NCI-H1092 treated with DMSO at 0.1 percent for 48 hours (cell line): ENCODE measurements around the gene ZNF653.
"Not testable (repeated sequence)": the region's sequence is repeated elsewhere in the genome, so short reads cannot be mapped to it uniquely, and the experiment has no call there.

Experiments used
- DNase-seq: peaks from one replicate; lab custom pipeline; 2025; lab: John Stamatoyannopoulos, UW

ZNF653 gene

DNA sequence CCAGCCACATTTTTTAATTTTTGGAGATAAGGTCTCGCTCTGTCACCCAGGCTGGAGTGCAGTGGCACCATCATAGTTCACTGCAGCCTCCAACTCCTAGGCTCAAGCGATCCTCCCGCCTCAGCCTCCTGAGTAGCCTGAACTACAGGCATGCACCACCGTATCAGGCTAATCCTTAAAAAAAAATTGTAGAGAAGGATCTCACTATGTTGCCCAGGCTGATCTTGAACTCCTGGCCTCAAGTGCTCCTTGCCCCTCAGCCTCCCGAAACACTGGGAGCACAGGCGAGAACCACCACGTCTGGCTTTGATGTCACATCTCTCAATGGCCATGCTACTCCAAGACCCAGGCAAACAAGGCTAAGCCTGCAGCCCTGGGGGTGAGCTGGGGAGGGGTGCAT lies 49.0 kb downstream of the ZNF653 start:
- DNase-seq, result no peak

DNA sequence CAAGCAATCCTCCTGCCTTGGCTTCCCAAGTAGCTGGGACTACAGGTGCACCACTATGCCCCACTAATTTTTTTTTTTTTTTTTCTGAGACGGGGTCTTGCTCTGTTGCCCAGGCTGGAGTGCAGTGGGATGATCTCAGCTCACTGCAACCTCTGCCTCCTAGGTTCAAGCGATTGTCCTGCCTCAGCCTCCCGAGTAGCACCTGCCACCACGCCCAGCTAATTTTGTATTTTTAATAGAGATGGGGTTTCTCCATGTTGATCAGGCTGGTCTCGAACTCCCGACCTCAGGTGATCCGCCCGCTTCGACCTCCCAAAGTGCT lies 50.4 kb downstream of the ZNF653 start:
- DNase-seq, result not testable (repeated sequence)

DNA sequence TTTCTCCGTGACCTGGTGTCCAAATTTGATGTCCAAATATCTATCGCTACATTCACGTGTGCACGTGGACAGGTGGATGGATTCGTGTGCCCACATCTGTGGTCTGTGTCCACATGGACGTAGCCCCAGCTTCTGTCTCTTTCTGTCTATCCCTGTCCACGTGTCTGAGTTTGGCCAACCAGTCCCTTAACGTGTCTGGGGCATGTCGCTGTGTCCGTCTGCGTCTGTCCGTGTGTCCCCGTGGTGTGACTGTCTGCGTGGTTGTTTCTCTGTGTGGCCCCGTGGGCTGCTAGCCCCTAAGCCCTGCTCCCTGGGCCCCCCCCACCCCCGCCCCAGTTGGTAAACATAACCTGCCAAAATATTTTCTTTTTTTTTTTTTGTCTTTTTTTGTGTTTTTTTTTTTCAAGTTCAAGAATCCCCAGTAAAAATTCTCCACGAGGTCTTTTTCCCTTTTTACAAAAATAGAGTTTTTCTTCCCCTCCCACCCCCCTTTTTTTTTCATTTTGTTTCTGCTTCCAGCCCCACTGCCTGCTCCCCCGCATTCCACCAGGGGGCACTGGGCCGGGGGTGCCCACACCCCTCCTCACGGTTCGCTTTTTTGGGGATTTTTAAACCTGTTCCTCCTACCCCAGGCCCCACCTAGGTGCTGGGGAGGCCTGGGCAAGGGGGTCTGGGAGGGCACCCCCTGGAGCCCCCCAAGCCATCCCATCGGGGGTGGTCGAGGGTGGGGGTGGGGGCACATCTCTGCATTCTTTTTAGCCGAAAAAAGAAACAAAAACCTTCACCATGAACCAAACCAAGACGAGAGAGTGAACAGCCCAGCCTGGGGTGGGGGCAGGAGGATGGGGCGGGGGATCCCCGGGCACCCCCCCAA lies 51.9 kb downstream of the ZNF653 start:
- no peak for DNase-seq

DNA sequence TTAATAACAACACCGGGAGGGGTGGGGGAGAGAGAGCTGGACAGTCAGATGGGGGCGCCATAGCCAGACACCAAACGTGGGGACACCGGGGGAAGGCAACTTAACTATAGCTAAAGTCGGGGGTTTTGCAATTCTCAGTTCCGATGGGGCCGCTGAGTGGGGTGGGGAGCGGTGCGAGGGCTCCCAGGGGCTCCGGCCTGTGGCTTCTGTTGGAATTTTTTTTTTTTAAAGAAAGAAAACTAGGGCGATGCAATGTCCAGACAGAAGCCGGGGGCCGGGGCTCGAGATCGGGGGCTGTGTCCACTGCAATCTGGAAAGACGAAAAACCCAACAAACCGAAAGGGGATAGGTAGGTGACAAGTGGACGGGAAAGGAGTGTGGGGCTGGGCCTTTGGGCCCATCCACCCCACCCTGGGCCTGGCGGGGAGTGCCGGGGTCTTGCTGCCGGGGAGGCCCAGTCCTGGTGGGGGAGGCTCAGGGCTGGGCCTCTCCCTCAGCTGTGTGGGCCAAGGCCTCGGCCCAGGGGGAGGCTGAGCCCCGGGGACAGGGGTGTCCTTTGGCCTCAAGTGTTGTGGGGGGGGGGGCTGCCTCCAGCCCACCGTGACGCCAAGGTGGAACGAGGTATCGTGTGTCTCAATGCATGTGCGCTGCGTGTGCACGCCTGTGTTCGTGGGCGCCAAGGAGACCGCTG lies 52.9 kb downstream of the ZNF653 start:
- no peak for DNase-seq

DNA sequence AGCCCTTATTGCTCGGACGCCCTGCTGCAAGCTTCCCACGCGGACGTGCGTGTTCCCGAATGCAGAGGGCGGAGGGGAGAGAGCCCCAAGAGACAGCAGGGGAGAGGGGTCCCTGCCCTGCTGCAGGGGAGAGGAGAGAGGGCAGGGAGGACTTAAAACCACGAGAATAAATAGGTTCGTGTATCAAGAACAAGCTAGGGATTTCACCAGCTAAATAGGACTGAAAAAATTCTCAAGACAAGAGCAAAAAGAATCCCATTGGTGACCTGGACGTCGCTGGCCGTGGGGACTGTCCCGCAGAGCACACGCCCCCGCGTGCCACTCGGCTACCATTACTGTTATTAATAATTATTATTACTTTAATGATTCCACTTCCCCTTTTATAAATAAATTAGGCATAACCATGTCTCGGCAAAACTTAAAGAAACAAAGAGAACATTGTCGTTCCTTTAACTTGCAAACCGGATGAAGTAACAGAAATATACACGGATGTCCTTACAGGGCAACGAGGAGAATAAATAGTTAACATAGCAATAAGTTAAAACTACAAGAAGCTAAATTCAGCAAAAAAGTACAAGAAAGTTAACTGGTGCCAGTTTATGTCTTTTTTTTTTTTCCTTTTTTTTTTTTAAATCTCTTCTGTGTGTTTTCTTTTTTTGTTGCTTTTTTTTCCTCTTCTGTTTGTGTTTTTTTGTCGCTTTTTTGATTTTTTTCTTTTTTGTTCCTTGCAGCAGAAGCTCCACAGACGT lies 53.6 kb downstream of the ZNF653 start:
- no peak for DNase-seq

DNA sequence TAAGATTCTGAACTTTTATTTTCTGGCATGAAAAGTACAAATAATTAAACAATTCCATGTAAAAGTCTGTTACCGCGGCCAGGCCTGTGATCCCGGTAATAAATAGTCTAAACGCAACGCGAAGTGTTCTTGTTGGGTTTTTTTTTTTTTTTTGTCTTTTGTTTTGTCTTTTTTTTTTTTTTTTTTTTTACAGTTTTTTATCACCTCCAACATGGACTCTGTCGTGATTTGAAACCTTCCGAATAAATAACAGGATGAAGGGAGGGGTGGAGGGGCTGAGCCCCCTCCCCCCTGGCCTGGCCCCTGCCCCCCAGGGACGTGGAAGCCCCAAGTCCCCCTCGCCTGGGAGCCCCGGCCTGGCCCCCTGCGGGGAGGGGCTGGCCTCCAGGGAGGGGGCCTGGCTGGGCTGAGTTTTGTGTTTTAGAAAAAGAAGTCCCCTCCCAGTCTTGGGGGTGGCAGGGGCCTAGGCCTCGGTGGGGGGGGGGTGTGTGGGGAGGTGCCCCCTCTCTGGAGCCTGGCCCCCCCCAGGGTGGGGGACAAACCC lies 54.2 kb downstream of the ZNF653 start:
- DNase-seq, result no peak

DNA sequence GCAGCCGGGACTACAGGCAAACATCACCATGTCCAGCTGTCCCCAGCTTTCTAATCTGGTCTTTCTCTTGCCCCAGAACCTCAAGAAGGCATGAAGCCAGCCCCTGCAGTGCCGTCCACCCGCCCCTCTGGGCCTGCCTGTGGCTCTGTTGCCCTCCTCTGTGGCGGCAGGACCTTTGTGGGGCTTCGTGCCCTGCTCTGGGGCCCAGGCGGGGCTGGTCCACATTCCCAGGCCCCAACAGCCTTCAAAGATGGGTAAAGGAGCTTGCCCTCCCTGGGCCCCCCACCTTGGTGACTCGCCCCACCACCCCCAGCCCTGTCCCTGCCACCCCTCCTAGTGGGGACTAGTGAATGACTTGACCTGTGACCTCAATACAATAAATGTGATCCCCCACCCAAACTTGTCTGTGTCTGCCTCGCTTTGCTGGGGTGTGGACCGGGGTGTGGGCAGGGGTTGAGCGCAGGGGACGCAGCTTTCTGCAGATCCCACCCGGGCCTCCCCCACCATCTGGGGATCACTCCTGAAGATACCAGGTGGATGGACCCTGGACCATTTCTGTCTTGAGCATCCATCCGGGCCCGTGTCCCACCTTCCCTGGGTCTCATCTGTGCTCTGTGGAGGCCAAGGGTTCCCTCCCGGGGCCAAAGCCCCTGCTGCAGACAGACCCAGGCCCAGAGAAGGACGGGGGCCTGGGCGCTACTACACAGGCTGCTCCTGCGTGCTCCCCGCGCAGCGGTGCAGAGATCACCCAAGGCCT lies 54.9 kb downstream of the ZNF653 start:
- DNase-seq, result no peak

DNA sequence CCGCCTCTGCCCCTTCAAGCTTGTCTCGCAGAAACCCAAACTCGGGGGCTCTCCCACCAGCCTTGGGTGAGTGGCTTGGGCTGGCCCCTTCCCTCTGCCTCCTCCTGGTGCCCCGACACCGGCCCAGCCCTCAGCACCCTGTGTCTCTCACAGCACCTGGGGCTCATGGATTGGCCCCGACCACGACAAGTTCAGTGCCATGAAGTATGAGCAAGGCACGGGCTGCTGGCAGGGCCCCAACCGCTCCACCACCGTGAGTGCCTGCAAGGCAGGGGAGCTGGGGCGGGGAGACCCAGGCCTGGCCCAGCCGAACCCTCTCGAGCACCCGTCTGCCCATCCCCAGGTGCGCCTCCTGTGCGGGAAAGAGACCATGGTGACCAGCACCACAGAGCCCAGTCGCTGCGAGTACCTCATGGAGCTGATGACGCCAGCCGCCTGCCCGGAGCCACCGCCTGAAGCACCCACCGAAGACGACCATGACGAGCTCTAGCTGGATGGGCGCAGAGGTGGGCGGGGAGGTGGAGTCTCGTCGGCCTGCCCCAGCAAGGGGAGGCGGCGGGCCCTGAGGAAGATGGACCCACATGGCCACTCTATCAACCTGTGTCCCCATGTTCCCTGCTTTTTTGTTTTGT lies 56.6 kb downstream of the ZNF653 start:
- DNase-seq, result no peak

DNA sequence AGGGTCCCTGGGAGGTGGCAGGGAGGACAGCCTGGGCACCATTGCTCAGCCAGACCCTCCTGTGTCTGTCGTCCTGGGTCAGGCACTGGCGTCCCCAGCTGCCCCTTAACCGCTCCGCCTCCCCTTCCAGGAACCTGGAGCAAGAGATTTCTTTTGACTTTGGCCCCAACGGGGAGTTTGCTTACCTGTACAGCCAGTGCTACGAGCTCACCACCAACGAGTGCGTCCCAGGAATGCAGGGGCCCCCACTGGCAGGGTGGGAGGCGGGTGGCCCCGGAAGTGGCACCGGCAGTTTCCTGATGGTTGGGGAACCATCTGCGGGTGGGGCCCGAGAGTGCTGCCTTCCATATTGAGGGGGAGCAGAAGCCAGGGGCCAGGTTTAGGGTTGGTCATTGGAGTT lies 57.2 kb downstream of the ZNF653 start:
- DNase-seq, result no peak

DNA sequence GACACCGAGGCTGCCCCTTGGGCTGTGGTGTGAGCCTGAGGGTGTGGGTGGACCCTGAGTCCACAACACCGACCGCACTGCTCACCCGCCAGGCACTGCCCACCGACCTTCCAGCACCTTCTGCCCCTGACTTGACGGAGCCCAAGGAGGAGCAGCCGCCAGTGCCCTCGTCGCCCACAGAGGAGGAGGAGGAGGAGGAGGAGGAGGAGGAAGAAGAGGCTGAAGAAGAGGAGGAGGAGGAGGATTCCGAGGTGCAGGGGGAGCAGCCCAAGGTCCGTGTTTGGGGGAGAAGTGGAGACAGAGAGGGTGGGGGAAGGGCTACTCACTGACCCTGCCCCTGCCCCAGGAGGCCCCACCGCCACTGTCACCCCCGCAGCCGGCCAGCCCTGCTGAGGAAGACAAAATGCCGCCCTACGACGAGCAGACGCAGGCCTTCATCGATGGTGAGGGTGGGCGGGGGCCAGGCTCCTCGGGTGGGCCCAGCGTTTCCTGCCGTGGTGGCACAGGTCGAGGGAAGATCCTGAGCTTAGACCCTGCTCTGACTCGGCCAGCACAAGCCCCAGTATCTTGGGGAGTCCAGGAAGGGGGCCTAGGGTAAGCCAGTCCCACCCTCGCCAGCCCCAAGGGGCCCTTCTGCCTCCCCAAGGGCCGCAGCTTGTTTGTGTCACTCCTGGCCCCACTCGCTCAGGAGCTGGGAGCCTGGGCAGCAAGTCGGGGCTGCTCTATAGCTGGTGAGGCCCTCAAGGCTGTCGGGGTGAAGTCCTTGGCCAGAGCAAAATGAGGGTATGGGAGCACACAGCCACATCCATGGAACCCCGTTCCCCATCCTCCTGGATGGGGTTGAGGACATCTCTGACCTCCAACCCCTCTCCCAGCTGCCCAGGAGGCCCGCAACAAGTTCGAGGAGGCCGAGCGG lies 58.0 kb downstream of the ZNF653 start:
- DNase-seq, result no peak

DNA sequence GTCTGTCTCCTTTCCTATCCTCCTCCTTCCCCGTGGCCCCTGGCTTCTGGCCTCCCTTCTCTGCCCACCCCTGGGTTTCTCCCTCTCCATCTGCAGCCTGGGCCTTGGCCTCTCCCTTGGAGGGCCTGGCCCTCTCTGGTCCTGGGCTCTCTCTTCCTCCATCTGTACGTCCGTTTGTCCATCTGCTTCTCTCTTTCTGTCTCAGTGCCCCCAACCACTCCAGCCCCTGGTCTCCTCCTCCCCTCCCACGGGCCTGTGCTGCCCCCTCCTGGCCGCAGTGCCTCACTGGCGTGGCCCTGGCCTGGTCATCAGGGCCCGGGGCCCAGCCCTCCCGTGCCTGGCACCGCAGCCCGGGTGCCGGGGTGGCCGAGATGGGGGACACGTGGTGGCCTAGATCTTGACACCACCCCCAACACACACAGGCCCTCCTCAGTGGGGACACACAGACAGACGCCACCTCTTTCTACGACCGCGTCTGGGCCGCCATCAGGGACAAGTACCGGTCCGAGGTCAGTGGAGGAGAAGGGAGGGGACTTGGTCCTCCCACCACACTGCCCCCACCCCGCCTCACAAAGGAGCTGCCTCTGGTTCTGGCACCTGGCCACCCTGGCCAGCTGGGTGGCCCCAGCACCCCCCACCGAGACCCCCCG lies 58.9 kb downstream of the ZNF653 start:
- no peak for DNase-seq

DNA sequence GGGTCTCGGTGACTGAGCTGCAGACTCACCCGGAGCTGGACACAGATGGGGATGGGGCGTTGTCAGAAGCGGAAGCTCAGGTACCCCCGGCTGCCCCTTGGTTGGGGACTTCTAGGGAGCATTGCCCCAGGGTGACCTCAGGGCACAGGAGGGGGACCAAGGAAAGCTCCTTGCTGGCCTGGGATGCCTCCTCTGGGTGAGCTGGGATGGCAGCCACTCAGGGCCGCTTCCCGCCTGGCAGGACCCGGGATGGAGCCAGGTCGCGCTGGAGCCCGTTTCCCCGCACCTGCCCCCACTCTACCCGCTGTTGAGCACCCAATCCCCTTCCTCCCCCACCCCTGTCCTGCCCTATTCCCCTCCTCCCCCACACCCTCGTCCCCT lies 59.4 kb downstream of the ZNF653 start:
- DNase-seq, result no peak

DNA sequence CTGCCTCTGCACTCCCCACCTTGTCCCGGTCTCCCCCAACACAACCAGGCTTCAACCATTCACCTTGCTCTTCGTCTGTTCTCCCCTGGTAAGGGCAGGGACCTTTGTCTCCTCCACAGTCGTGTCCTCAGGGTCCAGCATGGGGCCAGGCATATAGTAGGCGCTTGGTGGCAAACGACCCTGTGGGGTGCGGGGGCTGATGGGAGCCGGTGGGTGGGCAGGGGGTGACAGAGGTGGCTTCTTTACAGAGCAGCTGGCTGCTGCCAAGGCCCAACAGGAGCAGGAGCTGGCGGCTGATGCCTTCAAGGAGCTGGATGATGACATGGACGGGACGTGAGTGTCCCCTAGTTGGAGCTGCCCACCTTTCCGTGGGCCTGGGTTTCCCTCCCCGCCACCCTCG lies 60.5 kb downstream of the ZNF653 start:
- DNase-seq, result no peak

DNA sequence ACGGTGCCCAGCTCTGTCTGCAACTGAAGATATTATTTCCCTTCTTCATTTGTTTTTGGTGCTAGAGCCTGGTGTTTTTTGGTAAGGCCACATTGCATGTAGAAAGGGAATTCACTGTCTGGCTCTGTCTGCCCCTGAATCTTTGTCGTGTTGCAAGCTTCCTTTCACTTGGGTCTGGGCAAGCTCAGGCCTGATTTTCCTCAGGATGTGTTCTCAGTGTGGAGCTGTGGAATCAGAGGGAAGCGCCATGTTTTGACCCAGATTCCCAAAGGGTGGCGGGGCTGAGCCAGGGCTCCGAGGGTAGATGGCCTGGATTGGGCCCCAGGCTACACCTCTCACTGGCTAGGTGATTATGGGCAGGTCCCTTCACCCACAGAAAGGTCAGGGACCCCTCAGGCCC lies 61.6 kb downstream of the ZNF653 start:
- no peak for DNase-seq

DNA sequence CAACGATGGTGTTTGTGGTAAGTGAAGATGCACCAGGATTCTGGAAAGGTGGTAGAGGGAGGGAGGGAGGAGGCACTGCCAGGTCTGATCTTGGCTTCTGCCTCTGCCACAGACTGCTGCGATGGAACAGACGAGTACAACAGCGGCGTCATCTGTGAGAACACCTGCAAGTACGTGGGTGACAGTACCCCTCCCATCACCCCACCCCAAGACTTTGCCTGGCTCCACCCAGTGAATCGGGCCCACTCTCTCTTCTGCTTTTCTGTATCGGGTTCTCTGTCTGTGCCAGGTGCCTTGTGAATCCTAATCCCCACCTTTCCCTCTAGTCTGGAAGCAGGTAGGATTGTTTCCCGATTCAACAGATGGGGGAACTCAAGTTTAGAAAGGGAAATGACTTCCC lies 67.7 kb downstream of the ZNF653 start:
- DNase-seq, result no peak

DNA sequence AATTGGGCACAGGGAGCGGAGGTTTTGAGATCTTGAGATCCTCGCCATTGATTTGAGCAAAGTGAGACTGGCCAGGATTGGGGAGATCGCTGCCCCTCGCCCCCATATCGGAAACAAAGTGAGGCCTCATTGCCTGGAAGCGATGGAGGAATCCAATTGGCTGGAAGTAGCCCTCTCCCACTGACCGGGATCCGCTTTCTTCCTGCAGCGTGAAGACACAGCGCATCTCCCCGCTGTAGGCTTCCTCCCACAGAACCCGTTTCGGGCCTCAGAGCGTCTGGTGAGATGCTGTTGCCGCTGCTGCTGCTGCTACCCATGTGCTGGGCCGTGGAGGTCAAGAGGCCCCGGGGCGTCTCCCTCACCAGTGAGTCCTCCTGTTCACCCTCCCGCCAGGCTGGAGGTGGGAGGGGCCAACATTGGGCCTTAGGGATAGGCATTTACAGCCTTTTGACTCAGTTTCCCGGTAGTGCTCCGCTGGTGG lies 69.8 kb downstream of the ZNF653 start:
- DNase-seq, result no peak

DNA sequence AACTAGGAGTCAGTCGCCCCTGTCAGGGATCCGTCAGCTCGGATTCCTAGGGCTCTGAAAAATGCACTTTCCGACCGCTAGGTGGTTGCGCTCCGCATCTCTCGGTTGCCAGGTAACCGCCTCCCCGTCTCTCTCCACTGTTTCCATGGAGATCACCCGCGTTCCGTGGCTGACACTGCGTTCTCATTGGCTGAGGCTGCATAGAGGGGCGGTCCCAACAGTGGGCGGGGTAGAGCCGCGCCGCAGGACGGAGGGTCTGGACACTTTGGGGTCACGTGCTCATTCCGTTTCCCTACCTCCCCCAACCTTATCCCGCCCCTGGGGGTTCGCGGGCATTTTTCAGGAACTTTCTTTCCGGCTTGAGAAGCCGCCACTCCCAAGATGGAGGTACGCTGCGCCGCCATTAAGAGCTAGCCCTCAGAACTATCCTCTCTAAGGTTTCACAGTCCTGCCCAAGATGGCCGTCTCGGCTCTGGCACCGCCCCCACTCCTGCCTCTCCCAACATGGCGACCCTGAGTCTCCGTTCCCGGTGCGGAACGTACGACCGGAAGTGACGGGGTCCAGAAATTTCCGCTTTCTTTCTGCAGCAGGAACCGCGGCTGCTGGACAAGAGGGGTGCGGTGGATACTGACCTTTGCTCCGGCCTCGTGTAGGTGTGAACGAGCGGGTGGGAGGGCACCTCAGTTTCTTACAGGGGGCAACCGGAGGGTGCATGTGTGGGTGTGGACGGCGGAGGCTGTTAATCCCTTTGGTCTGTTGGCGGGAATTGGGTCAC lies 70.4 kb downstream of the ZNF653 start, which contains the start of the genes ODAD3 and PRKCSH:
TSS of gene ODAD3 (minus strand) at position 65 of the 776 bp plus-strand sequence. CDS start 105 bp downstream, outside the sequence.
TSS of gene PRKCSH (plus strand) at position 579 of the 776 bp plus-strand sequence. CDS start 483 bp downstream, outside the sequence.
- DNase-seq, result peak; percentile 99

DNA sequence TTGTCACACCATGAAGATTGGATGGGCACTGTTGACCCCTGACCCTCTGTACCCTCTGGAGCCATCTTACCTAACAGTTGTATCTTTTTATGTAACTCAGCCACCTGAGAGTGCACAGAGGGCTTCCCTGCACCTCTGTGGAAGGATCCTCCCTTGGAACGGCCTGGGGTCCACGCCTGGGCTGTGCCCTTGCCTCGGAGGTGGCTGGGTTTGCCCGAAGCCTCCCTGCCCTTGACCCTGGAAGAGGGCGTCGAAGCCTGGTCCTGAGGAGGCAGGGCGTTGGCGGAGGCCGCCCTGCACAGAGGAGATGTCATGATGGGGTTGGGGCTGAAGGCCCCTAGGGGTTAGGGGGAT lies 71.0 kb downstream of the ZNF653 start:
- DNase-seq, result peak; percentile 46

DNA sequence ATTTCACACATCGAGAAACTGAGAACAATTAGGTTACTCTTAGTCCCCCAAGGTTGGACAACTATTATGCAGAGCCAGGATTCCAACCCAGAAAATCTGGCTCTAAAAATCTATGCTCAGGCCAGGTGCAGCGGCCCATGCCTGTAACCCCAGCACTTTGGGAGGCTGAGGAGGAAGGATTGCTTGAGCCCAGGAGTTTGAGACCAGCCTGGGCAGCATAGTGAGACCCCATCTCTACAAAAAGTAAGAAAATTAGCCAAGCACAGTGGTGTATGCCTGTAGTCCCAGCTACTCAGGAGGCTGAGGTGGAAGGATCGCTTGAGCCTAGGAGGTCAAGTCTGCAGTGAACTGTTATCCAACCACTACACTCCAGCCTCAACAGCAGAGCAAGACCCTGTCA lies 72.1 kb downstream of the ZNF653 start:
- DNase-seq, result not testable (repeated sequence)
